Ovary (tissue), 9 donors: Measurements from ENCODE around the gene RRAD. TPM values are rescaled to one million over a fixed set of nuclear protein-coding genes. Genes with fewer than 3 reads are reported as not detected.
A peak's percentile ranks its signal among the peaks of the same experiment; 100 is the strongest.

Experiments used
- DNase-seq, 5 donors: peaks; one replicate each; pipeline ENCODE4 v3.0.0-alpha.2; 2019 to 2020
- H3K27ac ChIP-seq, 2 donors: fragments of 200-600 bp; one replicate each; pipeline versions ENCODE4 v1.5.1 to v1.8.0; 2019 to 2022
- H3K27me3 ChIP-seq: fragments of 200-600 bp; one replicate; pipeline ENCODE4 v1.8.0; 2022
- H3K36me3 ChIP-seq: fragments of 200-600 bp; sonication (generic); one replicate; pipeline ENCODE4 v1.5.1; 2019
- H3K4me1 ChIP-seq: one replicate; pipeline ENCODE4 v1.8.1; 2013; ENCODE audit warnings: mild to moderate bottlenecking, moderate library complexity; ENCODE audit not compliant: insufficient read depth
- H3K4me3 ChIP-seq: fragments of 200-600 bp; sonication (generic); one replicate; pipeline ENCODE4 v1.5.1; 2017
- H3K9me3 ChIP-seq, 2 donors: fragments of 200-600 bp in 1 of 2; sonication (generic) in 1 of 2; one replicate each; pipeline versions ENCODE4 v1.5.1 to v1.8.1; 2013 to 2019; ENCODE audit warnings: mild to moderate bottlenecking in 1 of 2, moderate library complexity in 1 of 2
- EP300 ChIP-seq: sonication (generic); formaldehyde crosslinking; IDR thresholded peaks from one replicate; pipeline ENCODE4 v1.6.1; 2017; ENCODE audit warnings: antibody characterized with exemption
- POLR2A ChIP-seq: fragments of 450-650 bp; IDR thresholded peaks from one replicate; pipeline ENCODE4 v1.6.1; 2017; ENCODE audit warnings: antibody characterized with exemption, mild to moderate bottlenecking, moderate library complexity
- WGBS, 3 donors: extraction: QIAGEN DNeasy Blood & Tissue Kit in 1 of 3; methylation state at CpG; one replicate each; pipeline versions ENCODE4 v1.1.5 to v1.1.7; 2013 to 2017; 5-methylcytosine and 5-hydroxymethylcytosine counted together
- intact Hi-C, 4 donors: fragments of 100-400 bp; cut with DNase I; formaldehyde crosslinking; loops; one replicate each; pipeline versions ENCODE4 v1.11.0 to v1.15.1; 2022 to 2023
- polyA plus RNA-seq, 2 donors: library from polyadenylated mRNA; stranded (reverse); fragments of 200-250 nt in 1 of 2; fragments of 350-450 nt in 1 of 2; fragmentation: Illumina TruSeq in 1 of 2; extraction: RNeasy Lipid Tissue Mini Kit (QIAGEN cat#74804) in 1 of 2; gene quantifications; one replicate each; pipeline ENCODE4 v1.2.3, GENCODE V29; 2013 to 2014
- total RNA-seq, 7 donors: library from RNA; depleted of rRNA in 2 of 7; stranded (reverse); fragments of >200 nt in 2 of 7; fragmentation: NEBNext Ultra II Directional in 3 of 7; extraction: Animal tissue kit (Norgen Biotek cat#: 25700) in 3 of 7; gene quantifications; one replicate each; pipeline versions ENCODE4 v1.1.0 to v1.2.4, GENCODE V29; 2016 to 2023
- TF ChIP-seq, protein P1 (sequence below), 3 donors: fragments of 450-650 bp in 2 of 3; fragments of 200-600 bp in 1 of 3; IDR thresholded peaks; one replicate each; pipeline versions ENCODE4 v1.5.1 to v1.8.0; 2016 to 2022; ENCODE audit warnings: antibody characterized with exemption in 3 of 3, mild to moderate bottlenecking in 1 of 3
- donor health status: DM: no; HTN: no; CAD: no; lungs with moderate emphysema.
- donor health status: DM: no; HTN: no; CAD: no.
- donor health status: Bipolar disorder and iron deficiency.
- donor health status: DM: yes; HTN: yes; CAD: no.
- donor health status: DM: no; HTN: no; CAD: no.
- donor health status: DM: yes; HTN: yes; CAD: no.

Gene RRAD
- total and polyA plus RNA-seq, 9 donors: 2.3 to 43.1 (median 12.1) TPM

DNA sequence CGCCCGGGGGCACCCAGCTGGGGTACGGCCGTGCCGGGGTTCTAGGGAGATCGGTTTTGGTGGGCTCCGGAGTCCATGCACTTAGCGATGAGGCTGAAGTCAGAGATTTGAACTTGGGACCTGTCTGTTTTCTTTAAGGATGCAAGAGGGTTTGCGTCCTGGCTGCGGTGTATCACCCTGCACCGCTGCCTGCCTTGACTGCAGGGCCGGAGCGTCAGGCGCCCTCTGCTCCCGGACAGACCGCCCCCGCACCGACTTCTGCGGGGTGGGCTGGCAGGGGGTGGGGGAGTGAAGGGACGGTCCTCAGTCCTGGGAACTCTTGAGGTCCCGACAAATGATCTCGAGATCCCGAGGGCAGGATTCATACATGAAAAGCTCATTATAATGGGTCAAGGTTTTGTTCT is 44.3 kb downstream of the RRAD start:
- H3K27me3 ChIP-seq: no peaks in the 10 kb centered on the region
- intact Hi-C loops: no loop called here
- TF ChIP-seq, protein P1, sequence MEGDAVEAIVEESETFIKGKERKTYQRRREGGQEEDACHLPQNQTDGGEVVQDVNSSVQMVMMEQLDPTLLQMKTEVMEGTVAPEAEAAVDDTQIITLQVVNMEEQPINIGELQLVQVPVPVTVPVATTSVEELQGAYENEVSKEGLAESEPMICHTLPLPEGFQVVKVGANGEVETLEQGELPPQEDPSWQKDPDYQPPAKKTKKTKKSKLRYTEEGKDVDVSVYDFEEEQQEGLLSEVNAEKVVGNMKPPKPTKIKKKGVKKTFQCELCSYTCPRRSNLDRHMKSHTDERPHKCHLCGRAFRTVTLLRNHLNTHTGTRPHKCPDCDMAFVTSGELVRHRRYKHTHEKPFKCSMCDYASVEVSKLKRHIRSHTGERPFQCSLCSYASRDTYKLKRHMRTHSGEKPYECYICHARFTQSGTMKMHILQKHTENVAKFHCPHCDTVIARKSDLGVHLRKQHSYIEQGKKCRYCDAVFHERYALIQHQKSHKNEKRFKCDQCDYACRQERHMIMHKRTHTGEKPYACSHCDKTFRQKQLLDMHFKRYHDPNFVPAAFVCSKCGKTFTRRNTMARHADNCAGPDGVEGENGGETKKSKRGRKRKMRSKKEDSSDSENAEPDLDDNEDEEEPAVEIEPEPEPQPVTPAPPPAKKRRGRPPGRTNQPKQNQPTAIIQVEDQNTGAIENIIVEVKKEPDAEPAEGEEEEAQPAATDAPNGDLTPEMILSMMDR (IDR thresholded peaks at IDR 0.05): no peak
- TF ChIP-seq POLR2A: no peak
- TF ChIP-seq EP300: no peak
- peaks cover 3% of the 10 kb centered on the region for H3K4me1 ChIP-seq
- peak overlapping the region; percentile 62 for H3K4me3 ChIP-seq
- peak in 1 of 5 donors; percentile 41 for DNase-seq
- peak overlapping the region; percentile 46 to 77 for H3K27ac ChIP-seq
- WGBS, 3 donors: 1 to 3% (median 2%) methylated on average over 21 to 23 of the region's 23 CpGs
- H3K9me3 ChIP-seq: no peaks in the 10 kb centered on the region
- H3K36me3 ChIP-seq: no peaks in the 10 kb centered on the region

DNA sequence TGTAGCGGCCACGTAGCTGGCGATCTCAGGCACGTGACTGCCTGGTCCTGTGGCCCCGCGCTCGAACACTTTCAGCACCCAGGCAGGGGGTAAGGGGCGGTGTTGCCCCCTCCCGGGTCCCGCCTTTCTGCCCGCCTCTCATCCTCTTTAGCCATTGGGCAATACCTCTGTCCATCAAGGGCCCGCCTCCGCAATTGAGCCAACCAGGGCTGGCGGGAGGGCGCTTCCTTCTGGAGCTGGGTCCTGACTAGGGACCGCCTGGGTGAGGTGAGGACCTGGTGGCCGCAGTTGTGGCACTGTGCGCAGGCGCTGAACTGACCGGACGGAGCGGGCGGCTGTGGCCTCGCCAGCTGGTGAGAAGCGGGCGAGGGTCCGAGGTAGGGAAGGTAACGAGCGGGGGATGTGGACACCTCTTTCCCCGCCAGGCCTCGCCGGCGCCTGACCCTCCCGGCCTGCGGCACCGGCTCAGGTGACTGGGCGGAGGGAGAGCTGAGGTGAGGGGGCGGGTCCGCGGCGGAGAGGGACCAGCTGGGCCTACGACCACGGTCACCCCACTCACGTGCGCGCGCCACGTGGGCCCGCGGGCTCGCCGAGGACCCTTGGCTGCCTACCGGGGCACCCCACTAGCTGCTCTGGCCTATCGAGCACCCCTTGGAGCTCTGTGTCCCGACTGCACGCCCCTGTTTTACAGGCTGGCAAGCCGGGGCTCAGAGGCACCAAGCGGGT is 44.9 kb downstream of the RRAD start, which contains the start of gene PDP2:
Gene PDP2, plus strand, starts transcription at position 228 of the 726 bp plus-strand sequence. CDS start 3,770 bp downstream, outside the sequence.
- intact Hi-C loops: no loop called here
- peaks cover 3% of the 10 kb centered on the region for H3K4me1 ChIP-seq
- peak; percentile 67 for TF ChIP-seq POLR2A
- TF ChIP-seq EP300: no peak
- TF ChIP-seq, protein P1 (IDR thresholded peaks at IDR 0.05): peak in 1 of 3 donors; percentile 34
- H3K36me3 ChIP-seq: no peaks in the 10 kb centered on the region
- no peaks in the 10 kb centered on the region for H3K9me3 ChIP-seq
- peak within 1 kb of the TSS; percentile 62 for H3K4me3 ChIP-seq
- peak; percentile 94 to 96 (median 95) for DNase-seq
- peak within 1 kb of the TSS; percentile 46 to 77 for H3K27ac ChIP-seq
- no peaks in the 10 kb centered on the region for H3K27me3 ChIP-seq
- 1% methylated on average over 41 to 58 of the region's 58 CpGs for WGBS, 3 donors

DNA sequence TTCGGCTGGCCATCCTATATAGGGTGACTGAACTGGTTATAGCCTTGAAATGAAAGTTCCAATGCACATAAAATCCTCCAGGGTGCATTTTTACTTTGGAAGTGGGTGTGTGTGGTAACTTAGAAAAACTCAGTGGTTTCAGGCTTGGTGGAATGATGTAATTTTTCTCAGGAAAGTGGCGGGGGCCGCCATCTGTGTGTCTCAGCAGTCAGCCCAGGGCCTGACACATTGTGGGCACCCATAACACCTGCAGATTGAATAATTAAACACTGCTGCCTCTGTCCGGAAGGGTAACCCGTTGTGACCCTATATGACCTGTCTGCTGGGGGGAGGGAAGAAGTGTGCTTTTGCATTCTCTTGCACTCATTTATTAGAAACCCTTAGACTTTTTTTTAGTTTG is 47.3 kb downstream of the RRAD start:
- no peaks in the 10 kb centered on the region for H3K36me3 ChIP-seq
- 69 to 75% (median 72%) methylated on average over 5 of the region's 5 CpGs for WGBS, 3 donors
- intact Hi-C loops: no loop called here
- no peak for DNase-seq
- no peaks in the 10 kb centered on the region for H3K9me3 ChIP-seq
- no peak overlapping the region for H3K27ac ChIP-seq
- no peaks in the 10 kb centered on the region for H3K27me3 ChIP-seq
- TF ChIP-seq, protein P1 (IDR thresholded peaks at IDR 0.05): no peak
- no peak for TF ChIP-seq EP300
- TF ChIP-seq POLR2A: no peak
- H3K4me3 ChIP-seq: no peak overlapping the region
- peaks cover 4% of the 10 kb centered on the region for H3K4me1 ChIP-seq

DNA sequence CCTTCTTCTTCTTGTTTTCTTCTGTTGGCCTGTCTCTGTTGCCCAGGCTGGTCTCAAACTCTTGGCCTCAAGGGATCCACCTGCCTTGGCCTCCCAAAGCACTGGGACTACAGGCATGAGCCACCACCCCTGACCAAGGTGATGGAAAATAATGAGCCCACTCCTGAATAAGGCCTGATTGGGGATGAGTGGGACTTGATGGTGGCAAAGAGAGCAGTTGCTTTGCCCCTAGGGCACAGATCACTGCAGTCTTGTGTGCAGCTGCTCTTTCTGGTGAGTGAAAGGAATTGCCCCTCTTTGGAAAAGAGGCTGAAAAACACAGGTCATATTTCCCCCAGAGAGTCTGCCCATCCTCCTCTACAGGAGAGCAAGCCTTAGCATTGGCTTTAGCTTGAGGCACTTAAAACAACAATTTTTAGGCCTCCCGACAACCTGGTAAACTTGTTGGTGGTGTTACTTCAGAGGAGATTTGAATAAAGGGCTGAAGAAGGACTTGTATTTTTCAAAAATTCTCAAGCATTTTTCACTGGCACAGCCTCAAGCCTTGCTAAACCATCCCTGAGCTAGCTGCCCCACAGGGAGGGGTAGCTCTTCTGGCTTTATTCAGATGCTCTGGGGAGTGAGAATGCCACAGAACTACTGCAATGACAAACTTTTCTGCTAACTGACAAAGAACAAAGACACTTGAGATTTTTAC is 51.1 kb downstream of the RRAD start:
- intact Hi-C loops: no loop called here

More for the DNA sequence above, 51.1 kb downstream of the RRAD start:
- TF ChIP-seq POLR2A (no peak), EP300 (no peak)
- TF ChIP-seq, protein P1 (IDR thresholded peaks at IDR 0.05): no peak
- H3K27ac ChIP-seq: no peak overlapping the region
- H3K4me3 ChIP-seq: no peak overlapping the region
- no peak for DNase-seq
- H3K4me1 ChIP-seq: peaks cover 3% of the 10 kb centered on the region
- H3K27me3 ChIP-seq: no peaks in the 10 kb centered on the region
- no peaks in the 10 kb centered on the region for H3K36me3 ChIP-seq
- 14 to 32% (median 30%) methylated on average over 1 of the region's 1 CpG for WGBS, 3 donors
- H3K9me3 ChIP-seq: no peaks in the 10 kb centered on the region
